Ishikawa (cell line): ENCODE results near the gene LPP.

ENCODE experiments used
- CEBPB ChIP-seq: IDR thresholded peaks from 2 replicates; pipeline ENCODE4 v1.6.1; 2012
- CREB1 ChIP-seq: IDR thresholded peaks from 2 replicates; pipeline ENCODE4 v1.6.1; 2012; ENCODE audit warnings: low read depth
- EGR1 ChIP-seq: IDR thresholded peaks from 2 replicates; pipeline ENCODE4 v1.6.1; 2012
- EP300 ChIP-seq: IDR thresholded peaks from 2 replicates; pipeline ENCODE4 v1.6.1; 2012; ENCODE audit warnings: borderline replicate concordance
- FOXM1 ChIP-seq: IDR thresholded peaks from 2 replicates; pipeline ENCODE4 v1.6.1; 2012; ENCODE audit warnings: low read depth, borderline replicate concordance
- NFIC ChIP-seq: IDR thresholded peaks from 2 replicates; pipeline ENCODE4 v1.6.1; 2012
- RAD21 ChIP-seq: IDR thresholded peaks from 2 replicates; pipeline ENCODE4 v1.6.1; 2012; ENCODE audit warnings: low read depth
- TAF1 ChIP-seq: IDR thresholded peaks from 2 replicates; pipeline ENCODE4 v1.6.1; 2012; ENCODE audit warnings: low read depth, mild to moderate bottlenecking
- TEAD4 ChIP-seq: IDR thresholded peaks from 2 replicates; pipeline ENCODE4 v1.6.1; 2012
- YY1 ChIP-seq: IDR thresholded peaks from 2 replicates; pipeline ENCODE4 v1.6.1; 2012; ENCODE audit warnings: low read depth
- ZBTB7A ChIP-seq: IDR thresholded peaks from 2 replicates; pipeline ENCODE4 v1.6.1; 2012; ENCODE audit warnings: low read depth
- TF ChIP-seq, protein P1 (sequence below): IDR thresholded peaks from 2 replicates; pipeline ENCODE4 v1.6.1; 2012
- TF ChIP-seq, protein P2 (sequence below): IDR thresholded peaks from 2 replicates; pipeline ENCODE4 v1.6.1; 2012
- TF ChIP-seq, protein P3 (sequence below): IDR thresholded peaks from 2 replicates; pipeline ENCODE4 v1.6.1; 2012; ENCODE audit warnings: low read depth, mild to moderate bottlenecking

DNA sequence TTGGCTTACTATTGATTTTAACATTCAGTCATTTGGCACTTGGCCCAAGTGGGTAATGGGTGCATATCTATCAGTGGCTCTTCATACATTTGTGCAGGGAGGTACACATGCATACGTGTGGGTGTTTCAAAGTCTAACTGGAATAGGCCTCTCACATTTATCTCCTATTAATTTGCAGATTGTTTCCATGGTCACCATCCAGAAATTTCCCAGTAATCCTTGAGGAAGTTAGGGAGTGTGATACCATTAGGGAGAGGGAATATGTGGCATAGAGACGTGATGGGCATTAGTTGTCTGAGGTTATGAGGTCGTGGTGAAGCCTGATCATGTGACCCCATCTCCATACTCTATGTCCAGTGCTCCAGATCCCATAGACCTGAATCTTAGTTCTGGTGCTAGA lies 102.8 kb downstream of the LPP start:
- TF ChIP-seq RAD21 (no peak), EP300 (no peak), CREB1 (no peak), TAF1 (no peak), TEAD4 (no peak), CEBPB (no peak), YY1 (no peak), NFIC (no peak), FOXM1 (no peak), EGR1 (no peak), ZBTB7A (no peak)
- TF ChIP-seq, protein P1, sequence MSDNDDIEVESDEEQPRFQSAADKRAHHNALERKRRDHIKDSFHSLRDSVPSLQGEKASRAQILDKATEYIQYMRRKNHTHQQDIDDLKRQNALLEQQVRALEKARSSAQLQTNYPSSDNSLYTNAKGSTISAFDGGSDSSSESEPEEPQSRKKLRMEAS, result no peak
- TF ChIP-seq, protein P2, sequence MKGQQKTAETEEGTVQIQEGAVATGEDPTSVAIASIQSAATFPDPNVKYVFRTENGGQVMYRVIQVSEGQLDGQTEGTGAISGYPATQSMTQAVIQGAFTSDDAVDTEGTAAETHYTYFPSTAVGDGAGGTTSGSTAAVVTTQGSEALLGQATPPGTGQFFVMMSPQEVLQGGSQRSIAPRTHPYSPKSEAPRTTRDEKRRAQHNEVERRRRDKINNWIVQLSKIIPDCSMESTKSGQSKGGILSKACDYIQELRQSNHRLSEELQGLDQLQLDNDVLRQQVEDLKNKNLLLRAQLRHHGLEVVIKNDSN, result no peak
- TF ChIP-seq, protein P3, sequence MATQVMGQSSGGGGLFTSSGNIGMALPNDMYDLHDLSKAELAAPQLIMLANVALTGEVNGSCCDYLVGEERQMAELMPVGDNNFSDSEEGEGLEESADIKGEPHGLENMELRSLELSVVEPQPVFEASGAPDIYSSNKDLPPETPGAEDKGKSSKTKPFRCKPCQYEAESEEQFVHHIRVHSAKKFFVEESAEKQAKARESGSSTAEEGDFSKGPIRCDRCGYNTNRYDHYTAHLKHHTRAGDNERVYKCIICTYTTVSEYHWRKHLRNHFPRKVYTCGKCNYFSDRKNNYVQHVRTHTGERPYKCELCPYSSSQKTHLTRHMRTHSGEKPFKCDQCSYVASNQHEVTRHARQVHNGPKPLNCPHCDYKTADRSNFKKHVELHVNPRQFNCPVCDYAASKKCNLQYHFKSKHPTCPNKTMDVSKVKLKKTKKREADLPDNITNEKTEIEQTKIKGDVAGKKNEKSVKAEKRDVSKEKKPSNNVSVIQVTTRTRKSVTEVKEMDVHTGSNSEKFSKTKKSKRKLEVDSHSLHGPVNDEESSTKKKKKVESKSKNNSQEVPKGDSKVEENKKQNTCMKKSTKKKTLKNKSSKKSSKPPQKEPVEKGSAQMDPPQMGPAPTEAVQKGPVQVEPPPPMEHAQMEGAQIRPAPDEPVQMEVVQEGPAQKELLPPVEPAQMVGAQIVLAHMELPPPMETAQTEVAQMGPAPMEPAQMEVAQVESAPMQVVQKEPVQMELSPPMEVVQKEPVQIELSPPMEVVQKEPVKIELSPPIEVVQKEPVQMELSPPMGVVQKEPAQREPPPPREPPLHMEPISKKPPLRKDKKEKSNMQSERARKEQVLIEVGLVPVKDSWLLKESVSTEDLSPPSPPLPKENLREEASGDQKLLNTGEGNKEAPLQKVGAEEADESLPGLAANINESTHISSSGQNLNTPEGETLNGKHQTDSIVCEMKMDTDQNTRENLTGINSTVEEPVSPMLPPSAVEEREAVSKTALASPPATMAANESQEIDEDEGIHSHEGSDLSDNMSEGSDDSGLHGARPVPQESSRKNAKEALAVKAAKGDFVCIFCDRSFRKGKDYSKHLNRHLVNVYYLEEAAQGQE, result no peak
